ENCODE results near the gene SIAH3. TPM values are rescaled to one million over a fixed set of nuclear protein-coding genes. Genes with fewer than 3 reads are reported as not detected.

SIAH3 gene
- total RNA-seq, 2 experiments from 2014 or later: 0.18 to 0.19 TPM

- H3K4me1 Mint-ChIP-seq: peaks cover 4% of the 10 kb centered on the region
- ATAC-seq: no peak
- no peak for DNase-seq
- no peak overlapping the region for H3K27ac Mint-ChIP-seq
- intact Hi-C loops (cut with DNase I, micrococcal nuclease): no loop called here
- ChIA-PET CTCF (no interaction called here), POLR2A (no interaction called here)
- H3K9me3 Mint-ChIP-seq (ENCODE audit: low read depth): no peaks in the 10 kb centered on the region
- H3K4me3 Mint-ChIP-seq: no peak overlapping the region
- H3K36me3 Mint-ChIP-seq (ENCODE audit: low read depth): no peaks in the 10 kb centered on the region
- no peaks in the 10 kb centered on the region for H3K27me3 Mint-ChIP-seq
These were observed 8.7 kb upstream of the SIAH3 start for GRCh38 chr13:45860240-45860639.

- no peak overlapping the region for H3K27ac Mint-ChIP-seq
- no peak overlapping the region for H3K4me3 Mint-ChIP-seq
- no peak for DNase-seq
- H3K36me3 Mint-ChIP-seq (ENCODE audit: low read depth): no peaks in the 10 kb centered on the region
- peaks cover 4% of the 10 kb centered on the region for H3K4me1 Mint-ChIP-seq
- H3K27me3 Mint-ChIP-seq: no peaks in the 10 kb centered on the region
- ATAC-seq: no peak
- POLR2A ChIA-PET: no interaction called here
- H3K9me3 Mint-ChIP-seq (ENCODE audit: low read depth): no peaks in the 10 kb centered on the region
- CTCF ChIA-PET: interaction anchor here (0.6 to 0.9 kb wide), 2 partner anchors 9 kb away, joined by 4 read pairs; no protein-coding TSS in a partner anchor
- intact Hi-C loops (cut with DNase I, micrococcal nuclease): no loop called here
These were observed 8.2 kb upstream of the SIAH3 start for GRCh38 chr13:45859705-45860104.

GRCh38 chr13:45852494-45852893, 941 bp upstream of the SIAH3 start:
- DNase-seq: no peak
- no peak overlapping the region for H3K4me3 Mint-ChIP-seq
- no peak overlapping the region for H3K27ac Mint-ChIP-seq
- peaks cover 40% of the 10 kb centered on the region for H3K4me1 Mint-ChIP-seq
- H3K27me3 Mint-ChIP-seq: peaks cover 6% of the 10 kb centered on the region
- intact Hi-C loops (cut with DNase I, micrococcal nuclease): no loop called here
- ATAC-seq: no peak
- H3K36me3 Mint-ChIP-seq (ENCODE audit: low read depth): no peaks in the 10 kb centered on the region
- peaks cover 6% of the 10 kb centered on the region for H3K9me3 Mint-ChIP-seq (ENCODE audit: low read depth)
- ChIA-PET POLR2A (no interaction called here), CTCF (no interaction called here)

GRCh38 chr13:45851956-45852355, 403 bp upstream of the SIAH3 start:
- H3K9me3 Mint-ChIP-seq (ENCODE audit: low read depth): peaks cover 6% of the 10 kb centered on the region
- CTCF ChIA-PET: no interaction called here
- H3K4me3 Mint-ChIP-seq: peak overlapping the region; percentile 76
- no peak overlapping the region for H3K27ac Mint-ChIP-seq
- POLR2A ChIA-PET: no interaction called here
- intact Hi-C loops (cut with DNase I, micrococcal nuclease): no loop called here
- H3K27me3 Mint-ChIP-seq: peaks cover 6% of the 10 kb centered on the region
- ATAC-seq: no peak
- no peaks in the 10 kb centered on the region for H3K36me3 Mint-ChIP-seq (ENCODE audit: low read depth)
- no peak for DNase-seq
- H3K4me1 Mint-ChIP-seq: peaks cover 45% of the 10 kb centered on the region

- H3K9me3 Mint-ChIP-seq (ENCODE audit: low read depth): peaks cover 6% of the 10 kb centered on the region
- ChIA-PET POLR2A (interaction anchor here (0.7 kb wide), 2 partner anchors 24 to 435 kb away, joined by 3 to 5 read pairs; no protein-coding TSS in a partner anchor), CTCF (interaction anchor here (0.5 to 0.9 kb wide), 3 partner anchors 9 to 91 kb away, joined by 3 to 4 read pairs (median 3); no protein-coding TSS in a partner anchor)
- H3K36me3 Mint-ChIP-seq (ENCODE audit: low read depth): no peaks in the 10 kb centered on the region
- peak; percentile 12 for DNase-seq
- H3K4me3 Mint-ChIP-seq: peak overlapping the region; percentile 76
- peaks cover 6% of the 10 kb centered on the region for H3K27me3 Mint-ChIP-seq
- peaks cover 52% of the 10 kb centered on the region for H3K4me1 Mint-ChIP-seq
- intact Hi-C loops (cut with DNase I, micrococcal nuclease): no loop called here
- peak; percentile 3 for ATAC-seq
- H3K27ac Mint-ChIP-seq: no peak overlapping the region
These were observed 1.4 kb downstream of the SIAH3 start for GRCh38 chr13:45850027-45850613.

GRCh38 chr13:45849408-45849807, 2.1 kb downstream of the SIAH3 start:
- Mint-ChIP-seq H3K4me3 (no peak overlapping the region), H3K27me3 (peaks cover 6% of the 10 kb centered on the region), H3K9me3 (ENCODE audit: low read depth) (peaks cover 5% of the 10 kb centered on the region), H3K27ac (no peak overlapping the region), H3K4me1 (peaks cover 52% of the 10 kb centered on the region), H3K36me3 (ENCODE audit: low read depth) (no peaks in the 10 kb centered on the region)
- no peak for ATAC-seq
- intact Hi-C loops (cut with DNase I, micrococcal nuclease): no loop called here
- ChIA-PET CTCF (interaction anchor here (0.6 to 0.7 kb wide), 2 partner anchors 16 to 64 kb away, joined by 3 read pairs; no protein-coding TSS in a partner anchor), POLR2A (interaction anchor here (0.7 kb wide), 2 partner anchors 300 to 435 kb away, joined by 3 read pairs; no protein-coding TSS in a partner anchor)
- DNase-seq: peak; percentile 33

- CTCF ChIA-PET: interaction anchor here (0.6 kb wide), 3 partner anchors 10 to 792 kb away, joined by 3 read pairs; no protein-coding TSS in a partner anchor
- peaks cover 52% of the 10 kb centered on the region for H3K4me1 Mint-ChIP-seq
These were observed 3.9 kb downstream of the SIAH3 start for GRCh38 chr13:45847554-45848224.

GRCh38 chr13:45846681-45847080, 4.9 kb downstream of the SIAH3 start:
- Mint-ChIP-seq H3K27ac (no peak overlapping the region), H3K9me3 (ENCODE audit: low read depth) (no peaks in the 10 kb centered on the region), H3K4me3 (no peak overlapping the region), H3K4me1 (peaks cover 51% of the 10 kb centered on the region), H3K27me3 (no peaks in the 10 kb centered on the region), H3K36me3 (ENCODE audit: low read depth) (no peaks in the 10 kb centered on the region)
- intact Hi-C loops (cut with DNase I, micrococcal nuclease): no loop called here
- DNase-seq (no peak), ATAC-seq (no peak)
- ChIA-PET POLR2A (no interaction called here), CTCF (no interaction called here)

More at GRCh38 chr13:45847554-45848224, 3.9 kb downstream of the SIAH3 start:
- ATAC-seq: peak; percentile 45
- Mint-ChIP-seq H3K27ac (peak overlapping the region; percentile 72), H3K27me3 (peaks cover under 1% of the 10 kb centered on the region), H3K9me3 (ENCODE audit: low read depth) (no peaks in the 10 kb centered on the region), H3K4me3 (peak overlapping the region; percentile 50), H3K36me3 (ENCODE audit: low read depth) (no peaks in the 10 kb centered on the region)
- peak; percentile 37 for DNase-seq
- POLR2A ChIA-PET: no interaction called here
- intact Hi-C loops (cut with DNase I, micrococcal nuclease): no loop called here

GRCh38 chr13:45838171-45838745, 13.3 kb downstream of the SIAH3 start:
- Mint-ChIP-seq H3K4me3 (no peak overlapping the region), H3K27me3 (no peaks in the 10 kb centered on the region), H3K27ac (no peak overlapping the region), H3K4me1 (no peaks in the 10 kb centered on the region), H3K9me3 (ENCODE audit: low read depth) (no peaks in the 10 kb centered on the region), H3K36me3 (ENCODE audit: low read depth) (no peaks in the 10 kb centered on the region)
- no peak for DNase-seq
- ChIA-PET POLR2A (no interaction called here), CTCF (interaction anchor here (0.7 kb wide), 1 partner anchor 10 kb away, joined by 3 read pairs; no protein-coding TSS in a partner anchor)
- intact Hi-C loops (cut with DNase I, micrococcal nuclease): no loop called here
- no peak for ATAC-seq

GRCh38 chr13:45837111-45837510, 14.4 kb downstream of the SIAH3 start:
- intact Hi-C loops (cut with DNase I, micrococcal nuclease): no loop called here
- Mint-ChIP-seq H3K4me1 (no peaks in the 10 kb centered on the region), H3K27me3 (no peaks in the 10 kb centered on the region), H3K9me3 (ENCODE audit: low read depth) (no peaks in the 10 kb centered on the region), H3K36me3 (ENCODE audit: low read depth) (no peaks in the 10 kb centered on the region), H3K4me3 (no peak overlapping the region), H3K27ac (no peak overlapping the region)
- ChIA-PET POLR2A (no interaction called here), CTCF (interaction anchor here (0.7 to 0.8 kb wide), 3 partner anchors 23 to 442 kb away, joined by 3 to 4 read pairs (median 3); no protein-coding TSS in a partner anchor)
- DNase-seq (no peak), ATAC-seq (no peak)

- intact Hi-C loops (cut with DNase I, micrococcal nuclease): no loop called here
- no peaks in the 10 kb centered on the region for H3K4me1 Mint-ChIP-seq
- ChIA-PET CTCF (interaction anchor here (0.5 to 1.7 kb wide), 2 partner anchors 8 to 525 kb away, joined by 3 to 6 read pairs; no protein-coding TSS in a partner anchor), POLR2A (no interaction called here)
- DNase-seq (no peak), ATAC-seq (no peak)
- H3K27me3 Mint-ChIP-seq: no peaks in the 10 kb centered on the region
- H3K4me3 Mint-ChIP-seq: no peak overlapping the region
- H3K36me3 Mint-ChIP-seq (ENCODE audit: low read depth): no peaks in the 10 kb centered on the region
- H3K27ac Mint-ChIP-seq: no peak overlapping the region
- no peaks in the 10 kb centered on the region for H3K9me3 Mint-ChIP-seq (ENCODE audit: low read depth)
These were observed 17.1 kb downstream of the SIAH3 start for GRCh38 chr13:45834411-45834994.
